Hepatocyte (in vitro differentiated cells): ENCODE data around the gene NDUFA9.

Experiments used
- CTCF ChIP-seq: fragments of 200-600 bp; sonication (generic); IDR thresholded peaks from 2 replicates; pipeline ENCODE4 v1.5.1; 2016; ENCODE audit warnings: antibody characterized with exemption, mild to moderate bottlenecking; ENCODE audit not compliant: poor library complexity
- EZH2 ChIP-seq: fragments of 200-600 bp; sonication (generic); IDR thresholded peaks from 2 replicates; pipeline ENCODE4 v1.6.1; 2016; ENCODE audit warnings: antibody characterized with exemption, mild to moderate bottlenecking, borderline replicate concordance

- TF ChIP-seq CTCF = no peak
- TF ChIP-seq EZH2 = no peak
Observed at GRCh38 chr12:4648501-4649357, at the start of gene NDUFA9, which contains the start of gene AKAP3.
